GM21825 (cell line): ENCODE data around the gene KCNH5.

Experiments used
- ATAC-seq: cut with Tn5 transposase; IDR thresholded peaks from one replicate; pipeline ENCODE4 v1.9.1; 2021; ENCODE audit warnings: mild to moderate bottlenecking, moderate library complexity; ENCODE audit not compliant: unreplicated experiment

The KCNH5 gene

GRCh38 chr14:63045234-63045611 is at the start of gene KCNH5:
Gene KCNH5 (minus strand): TSS chr14:63045458. CDS start chr14:63045186, 272 bp downstream.
- ATAC-seq = no peak

GRCh38 chr14:63091394-63091996 is 46.2 kb upstream of the KCNH5 start:
- no peak for ATAC-seq

- no peak for ATAC-seq
Observed at GRCh38 chr14:63088865-63089264, 43.6 kb upstream of the KCNH5 start.

GRCh38 chr14:63078569-63078968 is 33.3 kb upstream of the KCNH5 start:
- ATAC-seq = no peak

- ATAC-seq = no peak
Observed at GRCh38 chr14:63076488-63076887, 31.2 kb upstream of the KCNH5 start.

- ATAC-seq = no peak
Observed at GRCh38 chr14:63055631-63056030, 10.4 kb upstream of the KCNH5 start.

- no peak for ATAC-seq
Observed at GRCh38 chr14:63051992-63052391, 6.7 kb upstream of the KCNH5 start.

- no peak for ATAC-seq
Observed at GRCh38 chr14:63051301-63051700, 6.0 kb upstream of the KCNH5 start.

- ATAC-seq = no peak
Observed at GRCh38 chr14:63050694-63051093, 5.4 kb upstream of the KCNH5 start.

GRCh38 chr14:63046339-63047268 is 1.3 kb upstream of the KCNH5 start:
- ATAC-seq = no peak

- ATAC-seq = no peak
Observed at GRCh38 chr14:63045612-63046320, 508 bp upstream of the KCNH5 start.

GRCh38 chr14:63039866-63040265 is 5.4 kb downstream of the KCNH5 start:
- no peak for ATAC-seq

GRCh38 chr14:63032641-63033040 is 12.6 kb downstream of the KCNH5 start:
- ATAC-seq = no peak

- ATAC-seq = no peak
Observed at GRCh38 chr14:63032076-63032475, 13.2 kb downstream of the KCNH5 start.

- no peak for ATAC-seq
Observed at GRCh38 chr14:63030113-63030512, 15.1 kb downstream of the KCNH5 start.

- no peak for ATAC-seq
Observed at GRCh38 chr14:63027719-63028118, 17.5 kb downstream of the KCNH5 start.

- no peak for ATAC-seq
Observed at GRCh38 chr14:63026491-63026890, 18.8 kb downstream of the KCNH5 start.

GRCh38 chr14:63014621-63015020 is 30.6 kb downstream of the KCNH5 start:
- no peak for ATAC-seq

GRCh38 chr14:63012171-63012570 is 33.1 kb downstream of the KCNH5 start:
- ATAC-seq = no peak

GRCh38 chr14:63011623-63012022 is 33.6 kb downstream of the KCNH5 start:
- ATAC-seq = no peak

- ATAC-seq = no peak
Observed at GRCh38 chr14:63009495-63009894, 35.8 kb downstream of the KCNH5 start.

- no peak for ATAC-seq
Observed at GRCh38 chr14:63006531-63006930, 38.7 kb downstream of the KCNH5 start.
